HG03460 (cell line): ENCODE results near the gene NDUFS3.
"Not testable (repeated sequence)": the region's sequence is repeated elsewhere in the genome, so short reads cannot be mapped to it uniquely, and the experiment has no call there.

Source experiments
- ATAC-seq: cut with Tn5 transposase; IDR thresholded peaks from one replicate; pipeline ENCODE4 v1.9.1; 2021; ENCODE audit not compliant: unreplicated experiment

Gene NDUFS3

DNA sequence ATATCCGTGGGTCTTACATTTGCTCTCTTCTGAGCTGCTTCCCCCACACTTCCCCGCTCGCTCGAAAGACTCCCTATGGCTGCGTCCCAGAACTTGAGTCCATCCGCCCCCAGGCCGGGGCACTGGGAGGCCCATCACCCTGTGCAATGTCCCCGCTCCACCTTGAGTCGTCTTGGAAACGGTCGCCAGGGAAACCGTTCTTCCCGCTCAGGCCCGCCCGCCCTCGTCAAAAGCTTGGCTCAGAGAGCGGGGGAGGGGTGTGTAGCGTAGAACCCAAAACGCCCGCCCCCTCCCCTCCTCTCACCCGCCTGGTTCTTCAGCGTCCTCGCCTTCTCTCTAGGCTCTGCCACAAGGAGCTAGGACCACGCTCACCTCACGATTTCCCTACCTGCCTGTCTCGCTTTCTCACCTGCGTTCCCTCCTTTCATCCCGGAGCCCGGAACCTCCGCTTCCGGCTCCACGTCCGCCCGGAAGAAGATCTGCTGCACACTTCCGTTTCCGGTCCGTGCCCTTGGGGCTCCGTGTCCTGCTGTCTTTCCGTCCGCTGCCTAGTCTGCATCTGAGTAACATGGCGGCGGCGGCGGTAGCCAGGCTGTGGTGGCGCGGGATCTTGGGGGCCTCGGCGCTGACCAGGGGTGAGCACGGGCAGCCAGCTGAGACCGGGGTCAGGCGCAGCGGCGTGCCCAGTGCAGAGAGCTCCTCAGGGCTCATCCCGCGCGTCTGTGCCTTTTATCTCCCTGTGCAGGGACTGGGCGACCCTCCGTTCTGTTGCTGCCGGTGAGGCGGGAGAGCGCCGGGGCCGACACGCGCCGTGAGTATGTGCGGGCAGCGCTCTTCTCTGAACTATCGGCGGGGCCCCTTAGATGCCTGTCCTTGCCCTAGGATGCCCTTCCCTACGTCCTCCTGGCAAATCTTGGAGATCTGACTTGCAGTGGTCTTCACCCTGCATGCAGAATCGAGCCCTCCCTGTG is at the start of gene NDUFS3, which contains the start of gene KBTBD4:
Gene NDUFS3 (plus strand): TSS at position 551 of the 971 bp plus-strand sequence. CDS start 18 bp downstream, at position 569.
Gene KBTBD4 (minus strand): TSS at position 447 of the 971 bp plus-strand sequence. CDS start 19 bp downstream, at position 428.
- peak; percentile 96 for ATAC-seq

GRCh38 chr11:47529951-47530350 is 48.9 kb upstream of the NDUFS3 start:
- ATAC-seq: no peak

GRCh38 chr11:47530721-47531120 is 48.2 kb upstream of the NDUFS3 start:
- not testable (repeated sequence) for ATAC-seq

GRCh38 chr11:47531666-47532065 is 47.2 kb upstream of the NDUFS3 start:
- ATAC-seq: no peak

- no peak for ATAC-seq
These were observed 46.2 kb upstream of the NDUFS3 start for GRCh38 chr11:47532597-47533213.

GRCh38 chr11:47533690-47534151 is 45.2 kb upstream of the NDUFS3 start:
- no peak for ATAC-seq

DNA sequence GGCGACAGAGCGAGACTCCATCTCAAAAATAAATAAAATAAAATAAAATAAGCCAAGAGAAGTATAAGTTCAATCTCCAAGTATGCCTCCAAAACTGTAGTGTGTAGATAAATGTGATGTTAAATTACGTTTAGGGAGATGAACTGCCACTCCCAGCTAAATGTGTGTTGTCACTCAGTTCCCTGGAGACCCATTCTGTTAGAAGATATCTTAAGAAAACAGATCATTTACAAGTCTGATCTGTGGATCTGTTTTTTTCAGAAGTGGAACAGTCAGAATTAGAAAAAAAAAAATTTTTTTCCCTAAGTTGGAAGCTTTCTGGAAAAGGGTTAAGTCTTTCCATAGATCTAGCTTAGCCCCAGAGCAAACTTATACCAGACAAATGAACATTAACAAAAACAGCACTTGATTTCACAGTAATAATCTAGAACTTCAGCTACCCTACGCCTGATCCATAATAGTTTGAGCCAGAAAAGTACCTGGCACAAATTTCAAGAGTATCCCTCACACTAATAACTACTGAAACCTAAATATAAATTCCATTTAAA is 44.1 kb upstream of the NDUFS3 start:
- ATAC-seq: no peak

DNA sequence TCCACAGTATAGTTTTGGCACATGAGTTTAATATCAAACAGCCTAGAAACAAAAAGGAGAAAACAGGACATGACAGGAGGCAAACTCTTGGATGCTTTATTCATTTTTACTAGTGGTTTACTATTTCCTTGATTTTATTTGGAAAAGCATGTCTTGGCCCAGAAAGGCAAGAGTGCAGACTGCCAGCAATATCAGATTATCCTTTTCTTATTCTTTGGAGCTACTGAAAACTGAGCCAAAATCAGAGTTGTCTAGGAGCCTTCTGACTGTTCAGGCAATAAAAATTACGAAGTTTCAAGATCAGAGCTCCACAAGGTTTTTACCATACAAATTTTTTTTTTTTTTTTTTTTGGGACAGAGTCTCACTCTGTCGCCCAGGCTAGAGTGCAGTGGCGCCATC is 42.0 kb upstream of the NDUFS3 start:
- no peak for ATAC-seq

DNA sequence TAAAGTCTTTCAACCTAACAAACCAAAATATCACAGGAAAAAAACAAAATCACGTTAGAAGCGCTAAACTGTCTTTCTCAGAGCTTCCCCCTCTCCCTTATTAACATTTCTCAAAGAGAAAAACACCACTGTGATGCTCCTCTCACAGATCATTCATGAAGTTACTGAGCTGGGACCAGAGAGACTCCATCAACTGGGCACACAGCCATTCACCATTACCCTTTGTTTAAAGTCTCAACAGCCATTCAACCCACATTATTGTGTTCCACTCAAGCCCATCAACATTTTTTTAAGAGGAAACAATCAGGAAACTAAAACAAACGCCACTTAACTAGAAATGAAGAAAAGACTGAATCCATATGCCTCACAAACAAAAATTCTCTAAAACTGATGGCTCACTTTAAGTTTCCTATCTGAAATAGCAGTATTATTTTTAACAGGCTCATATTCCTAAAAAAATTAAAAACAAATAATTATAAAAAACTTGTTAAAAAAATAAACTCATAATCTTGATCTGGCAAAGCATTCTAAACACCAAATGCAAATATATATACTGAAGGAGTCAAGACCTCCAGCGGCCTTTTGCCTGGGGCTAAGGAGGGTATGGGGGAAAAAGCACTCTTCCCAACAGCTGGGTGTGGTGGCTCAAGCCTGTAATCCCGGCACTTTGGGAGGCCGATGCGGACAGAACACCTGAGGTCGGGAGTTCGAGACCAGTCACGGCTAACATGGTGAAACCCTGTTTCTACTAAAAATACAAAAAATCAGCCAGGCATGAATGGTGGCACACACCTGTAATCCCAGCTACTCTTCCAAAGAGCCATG is 39.9 kb upstream of the NDUFS3 start:
- no peak for ATAC-seq

DNA sequence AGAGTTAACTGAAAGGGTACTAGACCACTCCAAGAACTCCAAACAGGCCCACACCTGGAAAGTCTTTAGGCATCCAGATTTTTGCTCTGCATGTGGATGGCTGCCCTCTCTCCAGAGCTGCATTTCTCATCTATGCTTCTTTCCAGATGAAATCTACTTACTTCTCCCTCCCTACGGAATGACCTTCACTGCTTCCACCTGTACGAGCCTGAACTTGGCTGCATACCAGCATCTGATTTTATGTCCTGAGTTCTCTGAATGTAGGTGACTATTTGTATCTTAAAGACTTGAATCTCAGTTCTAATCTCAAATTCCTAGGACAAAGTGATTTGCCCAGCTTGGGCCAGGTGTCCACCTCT is 39.2 kb upstream of the NDUFS3 start:
- ATAC-seq: no peak

DNA sequence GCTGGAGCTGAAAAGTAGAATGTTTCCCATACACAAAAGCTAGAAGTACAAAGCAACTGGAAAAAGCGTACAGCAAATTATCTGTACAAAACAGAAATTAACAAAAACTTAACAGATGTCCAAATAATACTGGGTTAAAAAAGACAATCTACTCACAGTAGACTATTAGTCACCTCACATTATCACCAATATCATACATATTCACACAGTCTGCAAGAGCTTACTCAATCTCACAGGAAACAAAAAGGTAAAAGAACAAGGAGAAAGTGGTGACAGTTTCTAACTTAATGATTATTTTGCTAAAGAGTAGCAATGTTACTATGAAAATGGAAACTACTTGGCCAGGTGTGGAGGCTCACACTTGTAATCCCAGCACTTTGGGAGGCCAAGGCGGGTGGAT is 37.8 kb upstream of the NDUFS3 start:
- no peak for ATAC-seq

GRCh38 chr11:47545298-47545697 is 33.6 kb upstream of the NDUFS3 start:
- no peak for ATAC-seq

- ATAC-seq: not testable (repeated sequence)
These were observed 32.6 kb upstream of the NDUFS3 start for GRCh38 chr11:47546274-47546673.

- ATAC-seq: no peak
These were observed 28.4 kb upstream of the NDUFS3 start for GRCh38 chr11:47550288-47551047.

- ATAC-seq: no peak
These were observed 27.8 kb upstream of the NDUFS3 start for GRCh38 chr11:47551086-47551485.

- ATAC-seq: no peak
These were observed 26.8 kb upstream of the NDUFS3 start for GRCh38 chr11:47552056-47552565.

DNA sequence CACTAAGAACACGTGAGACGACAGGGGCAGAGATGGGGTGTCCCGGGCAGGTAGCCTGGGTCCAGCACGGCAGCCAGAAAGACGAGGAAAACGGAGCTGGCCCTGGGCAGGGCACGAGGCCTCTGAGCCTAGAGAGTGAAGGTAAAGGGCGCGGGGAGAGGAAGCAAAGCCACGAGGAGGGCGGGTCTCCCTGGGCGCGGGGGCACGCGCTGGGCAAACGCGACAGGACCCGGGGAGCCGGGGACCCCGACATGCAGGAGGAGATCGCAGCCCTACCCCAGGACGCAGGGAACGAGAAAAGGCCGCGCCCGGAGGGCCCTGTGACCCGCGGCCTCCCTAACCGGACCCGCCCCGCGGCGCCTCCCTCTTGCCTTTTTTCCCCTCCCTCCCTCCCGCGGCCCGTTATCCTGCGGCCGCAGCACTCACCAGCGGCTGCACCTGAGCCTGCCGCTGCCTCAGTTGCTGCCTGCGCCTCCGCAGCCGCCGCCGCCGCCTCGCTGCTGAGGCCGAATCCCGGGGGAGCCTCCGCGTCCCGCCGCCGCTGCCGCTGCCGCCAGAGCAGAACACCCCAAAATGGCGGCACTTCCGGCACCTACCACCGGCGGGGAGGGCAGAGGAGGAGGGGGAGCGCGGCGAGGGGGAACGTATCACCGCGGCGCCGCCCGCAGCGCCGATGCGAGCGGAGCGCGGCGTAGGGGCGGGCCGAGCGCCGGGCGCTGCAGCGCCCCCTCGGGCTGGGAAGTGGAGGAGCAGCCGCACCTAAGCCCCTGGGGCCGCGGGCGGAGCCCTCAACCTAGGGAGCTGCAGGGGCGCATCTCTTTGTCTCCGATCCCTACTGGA is 26.1 kb upstream of the NDUFS3 start, which contains the start of gene CELF1:
Gene CELF1 (minus strand): TSS at position 567 of the 840 bp plus-strand sequence. CDS start 53,609 bp downstream, outside the sequence.
- peak; percentile 95 for ATAC-seq

- ATAC-seq: peak; percentile 4
These were observed 25.5 kb upstream of the NDUFS3 start for GRCh38 chr11:47553406-47553743.

DNA sequence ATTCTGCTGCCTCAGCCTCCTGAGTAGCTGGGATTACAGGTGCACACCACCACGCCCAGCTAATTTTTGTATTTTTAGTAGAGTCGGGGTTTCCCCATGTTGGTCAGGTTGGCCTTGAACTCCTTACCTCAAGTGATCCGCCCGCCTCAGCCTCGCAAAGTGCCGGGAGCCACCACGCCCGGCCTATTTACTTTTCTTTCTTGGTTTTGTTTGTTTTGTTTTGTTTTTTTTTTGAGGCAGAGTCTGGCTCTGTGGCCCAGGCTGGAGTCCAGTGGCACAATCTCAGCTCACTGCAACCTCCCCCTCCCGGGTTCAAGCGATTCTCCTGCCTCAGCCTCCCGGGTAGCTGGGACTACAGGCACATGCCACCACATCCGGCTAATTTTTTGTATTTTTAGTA is 21.9 kb upstream of the NDUFS3 start:
- ATAC-seq: not testable (repeated sequence)
